GM21528 (cell line): Measurements from ENCODE around the gene KIF24.
"Not testable (repeated sequence)": the region's sequence is repeated elsewhere in the genome, so short reads cannot be mapped to it uniquely, and the experiment has no call there.

Experiments used
- ATAC-seq: cut with Tn5 transposase; IDR thresholded peaks from one replicate; pipeline ENCODE4 v1.9.1; 2021; ENCODE audit warnings: mild to moderate bottlenecking, moderate library complexity; ENCODE audit not compliant: unreplicated experiment, low FRiP score

Gene KIF24

GRCh38 chr9:34332076-34332964 is 3.3 kb upstream of the KIF24 start:
- ATAC-seq, result no peak

- ATAC-seq, result no peak
Observed at GRCh38 chr9:34331196-34331595, 2.1 kb upstream of the KIF24 start.

- ATAC-seq, result no peak
Observed at GRCh38 chr9:34328500-34328986, 525 bp downstream of the KIF24 start.

GRCh38 chr9:34326690-34327089 is 2.4 kb downstream of the KIF24 start:
- no peak for ATAC-seq

GRCh38 chr9:34322899-34323591 is 6.0 kb downstream of the KIF24 start:
- ATAC-seq, result no peak

- no peak for ATAC-seq
Observed at GRCh38 chr9:34321451-34321850, 7.6 kb downstream of the KIF24 start.

- no peak for ATAC-seq
Observed at GRCh38 chr9:34318163-34318790, 10.8 kb downstream of the KIF24 start.

GRCh38 chr9:34317436-34317835 is 11.6 kb downstream of the KIF24 start:
- no peak for ATAC-seq

- ATAC-seq, result no peak
Observed at GRCh38 chr9:34311499-34312185, 17.4 kb downstream of the KIF24 start.

- no peak for ATAC-seq
Observed at GRCh38 chr9:34310215-34310614, 18.9 kb downstream of the KIF24 start.

GRCh38 chr9:34308316-34308715 is 20.8 kb downstream of the KIF24 start:
- not testable (repeated sequence) for ATAC-seq

GRCh38 chr9:34301064-34301463 is 28.0 kb downstream of the KIF24 start:
- not testable (repeated sequence) for ATAC-seq

- no peak for ATAC-seq
Observed at GRCh38 chr9:34292552-34292951, 36.5 kb downstream of the KIF24 start.

- ATAC-seq, result no peak
Observed at GRCh38 chr9:34291423-34291822, 37.6 kb downstream of the KIF24 start.

- ATAC-seq, result no peak
Observed at GRCh38 chr9:34291023-34291422, 38.0 kb downstream of the KIF24 start.

GRCh38 chr9:34289159-34289558 is 39.9 kb downstream of the KIF24 start:
- no peak for ATAC-seq

GRCh38 chr9:34282096-34282495 is 47.0 kb downstream of the KIF24 start:
- ATAC-seq, result no peak

GRCh38 chr9:34279411-34279810 is 49.7 kb downstream of the KIF24 start:
- no peak for ATAC-seq
